ENCODE results near the gene SLC39A1. TPM values are rescaled to one million over a fixed set of nuclear protein-coding genes. Genes with fewer than 3 reads are reported as not detected.
A peak's percentile ranks its signal among the peaks of the same experiment; 100 is the strongest.

Gene SLC39A1
- total and polyA plus RNA-seq, 9 of the 15 experiments (the other 6 are each of a cell fraction or from before 2014, with no cell fraction given) = 9.9 to 81.1 (median 62.7) TPM

- in situ Hi-C loops (cut with MboI) = no loop called here
- POLR2A ChIA-PET = no interaction called here
Measured at GRCh38 chr1:153954826-153955225, 8.5 kb downstream of the SLC39A1 start.

GRCh38 chr1:153953859-153954365 lies 9.4 kb downstream of the SLC39A1 start:
- in situ Hi-C loops (cut with MboI) (no loop called here), intact Hi-C loops (cut with micrococcal nuclease) (no loop called here)
- ChIA-PET CTCF (ENCODE audit: low intra/inter-chr PET ratio) (interaction anchor here (0.7 kb wide), 1 partner anchor 1123 kb away, joined by 3 read pairs; no protein-coding TSS in a partner anchor), POLR2A (interaction anchor here (0.6 to 2.0 kb wide), 4 partner anchors 9 to 169 kb away, joined by 3 to 9 read pairs (median 6); partner anchors contain the start of genes CREB3L4 and SLC39A1)
- Histone ChIP-seq H3K4me3 (no peak overlapping the region), H3K27ac (ENCODE audit: extremely low read depth, low read depth, low read length) (no peak overlapping the region), H3K9ac (ENCODE audit: insufficient read depth in 1 of 2, low read depth in 2 of 2, low read length in 2 of 2) (peak overlapping the region in 1 of 2 experiments; percentile 55; a peak in 1 of 4 replicates), H3K36me3 (ENCODE audit: control insufficient read depth, insufficient read depth, low read length) (peaks cover 48% of the 10 kb centered on the region; the same call in 2 of the 3 replicates), H3K27me3 (ENCODE audit: control insufficient read depth in 2 of 2, insufficient read depth in 2 of 2, low read length in 2 of 2) (no peaks in the 10 kb centered on the region), H4K20me1 (replicated peaks; ENCODE audit: control insufficient read depth, insufficient read depth, low read length) (peaks cover 9% of the 10 kb centered on the region; the same call in 1 of the 2 replicates), H3K4me2 (ENCODE audit: insufficient read depth, low read length) (no peak overlapping the region), H2AFZ (ENCODE audit: low read depth, low read length) (no peak overlapping the region), H3K4me1 (replicated peaks in 1 of 2; ENCODE audit: control insufficient read depth in 2 of 2, insufficient read depth in 2 of 2, low read length in 2 of 2) (peaks cover 6 to 20% of the 10 kb centered on the region in 2 experiments), H3K79me2 (ENCODE audit: control insufficient read depth, insufficient read depth, low read length) (peaks cover 39% of the 10 kb centered on the region), H3K9me1 (ENCODE audit: control insufficient read depth, insufficient read depth, low read length) (no peaks in the 10 kb centered on the region), H3K9me3 (replicated peaks; ENCODE audit: control insufficient read depth, insufficient read depth, low read depth, low read length) (no peaks in the 10 kb centered on the region)
- FAIRE-seq (no peak), ATAC-seq (no peak), DNase-seq (ENCODE audit: extremely low read depth in 1 of 4, low spot score in 3 of 4) (no peak)
- WGBS (ENCODE audit: insufficient coverage, low coverage, missing lambda C conversion rate) = 48% methylated on average over 4 of the region's 4 CpGs
- no TSS peak for BruUV-seq (replicated peaks)
- TF ChIP-seq CHD1 (IDR thresholded peaks at IDR 0.05; ENCODE audit: low read length) (no peak), ZNF695 (CRISPR knock-in tag; IDR thresholded peaks at IDR 0.05) (no peak), ZNF699 (CRISPR knock-in tag; IDR thresholded peaks at IDR 0.05; ENCODE audit: insufficient replicate concordance) (no peak), ZBTB11 (CRISPR knock-in tag; IDR thresholded peaks at IDR 0.05) (no peak), E2F5 (CRISPR knock-in tag; IDR thresholded peaks at IDR 0.05) (no peak)

More at GRCh38 chr1:153954826-153955225, 8.5 kb downstream of the SLC39A1 start:
- H3K36me3 ChIP-seq (ENCODE audit: control insufficient read depth, insufficient read depth, low read length) = peaks cover 51% of the 10 kb centered on the region; the same call in 2 of the 3 replicates
- no peak for ATAC-seq
- H3K9me3 ChIP-seq (replicated peaks; ENCODE audit: control insufficient read depth, insufficient read depth, low read depth, low read length) = no peaks in the 10 kb centered on the region
- H2AFZ ChIP-seq (ENCODE audit: low read depth, low read length) = no peak overlapping the region
- peaks cover 9% of the 10 kb centered on the region; the same call in 1 of the 2 replicates for H4K20me1 ChIP-seq (replicated peaks; ENCODE audit: control insufficient read depth, insufficient read depth, low read length)
- H3K9me1 ChIP-seq (ENCODE audit: control insufficient read depth, insufficient read depth, low read length) = no peaks in the 10 kb centered on the region
- peaks cover 12 to 24% of the 10 kb centered on the region in 2 experiments for H3K4me1 ChIP-seq (replicated peaks in 1 of 2; ENCODE audit: control insufficient read depth in 2 of 2, insufficient read depth in 2 of 2, low read length in 2 of 2)
- H3K27ac ChIP-seq (ENCODE audit: extremely low read depth, low read depth, low read length) = no peak overlapping the region
- peaks cover 39% of the 10 kb centered on the region for H3K79me2 ChIP-seq (ENCODE audit: control insufficient read depth, insufficient read depth, low read length)
- FAIRE-seq = no peak
- no peaks in the 10 kb centered on the region for H3K27me3 ChIP-seq (ENCODE audit: control insufficient read depth in 2 of 2, insufficient read depth in 2 of 2, low read length in 2 of 2)
- BruUV-seq (replicated peaks) = no TSS peak
- no peak for DNase-seq (ENCODE audit: extremely low read depth in 1 of 4, low spot score in 3 of 4)
- TF ChIP-seq MECOM (CRISPR knock-in tag; IDR thresholded peaks at IDR 0.05) (no peak), SP2 (IDR thresholded peaks at IDR 0.05; ENCODE audit: extremely low read depth, low read depth, low read length, poor library complexity, severe bottlenecking) (no peak), ESRRA (IDR thresholded peaks at IDR 0.05; ENCODE audit: borderline replicate concordance, low read depth) (no peak), MCM2 (IDR thresholded peaks at IDR 0.05; ENCODE audit: low read depth) (no peak), KLF13 (tag; IDR thresholded peaks at IDR 0.05; ENCODE audit: borderline replicate concordance, low read depth) (no peak)
- peak overlapping the region in 1 of 2 experiments; percentile 57; a peak in 1 of 4 replicates for H3K9ac ChIP-seq (ENCODE audit: insufficient read depth in 1 of 2, low read depth in 2 of 2, low read length in 2 of 2)
- CTCF ChIA-PET (ENCODE audit: low intra/inter-chr PET ratio) = interaction anchor here (0.7 kb wide), 1 partner anchor 1122 kb away, joined by 3 read pairs; no protein-coding TSS in a partner anchor
- intact Hi-C loops (cut with micrococcal nuclease) = no loop called here
- H3K4me3 ChIP-seq = no peak overlapping the region
- WGBS (ENCODE audit: insufficient coverage, low coverage, missing lambda C conversion rate) = 91% methylated on average over 10 of the region's 10 CpGs
- H3K4me2 ChIP-seq (ENCODE audit: insufficient read depth, low read length) = no peak overlapping the region
